Keratinocyte (primary cell): ENCODE results near the gene EID3. TPM values are rescaled to one million over a fixed set of nuclear protein-coding genes. Genes with fewer than 3 reads are reported as not detected.

Source experiments
- DNase-seq: peaks from one replicate; pipeline ENCODE4 v3.0.0-alpha.2; 2011; ENCODE audit warnings: low read depth, missing footprints, low spot score
- FAIRE-seq: peaks from 2 replicates; lab custom pipeline; 2011; peaks lifted over from hg19 to GRCh38; lab: Jason Lieb, UNC
- H2AFZ ChIP-seq: 2 replicates; pipeline ENCODE4 v1.6.0; 2012; ENCODE audit warnings: low read length, control low read depth, inconsistent platforms; ENCODE audit not compliant: control insufficient read depth
- H3K27ac ChIP-seq: 2 replicates; pipeline ENCODE4 v1.5.1; 2011; ENCODE audit warnings: low read length; ENCODE audit not compliant: control insufficient read depth, insufficient read depth
- H3K27me3 ChIP-seq: 3 replicates; pipeline ENCODE4 v1.6.0; 2011; ENCODE audit warnings: low read length; ENCODE audit not compliant: control insufficient read depth, insufficient read depth; ENCODE audit errors: extremely low read depth
- H3K36me3 ChIP-seq, 2 experiments: 2 replicates in 1 of 2; 3 replicates in 1 of 2; pipeline ENCODE4 v1.5.1; 2011; ENCODE audit warnings: low read length in 2 of 2, mild to moderate bottlenecking in 1 of 2; ENCODE audit not compliant: control insufficient read depth in 2 of 2, insufficient read depth in 2 of 2; ENCODE audit errors: extremely low read depth in 1 of 2
- H3K4me1 ChIP-seq: 3 replicates; pipeline ENCODE4 v1.5.1; 2011; ENCODE audit warnings: low read length; ENCODE audit not compliant: control insufficient read depth, insufficient read depth; ENCODE audit errors: extremely low read depth
- H3K4me2 ChIP-seq: 3 replicates; pipeline ENCODE4 v1.6.0; 2011; ENCODE audit warnings: low read depth, low read length; ENCODE audit not compliant: control insufficient read depth, insufficient read depth; ENCODE audit errors: extremely low read depth
- H3K4me3 ChIP-seq, 3 experiments: fragments of 200-600 bp in 1 of 3; sonication (generic) in 1 of 3; 2 replicates in 2 of 3; 3 replicates in 1 of 3; pipeline ENCODE4 v1.5.1; 2011 to 2016; ENCODE audit warnings: low read length in 3 of 3, mild to moderate bottlenecking in 3 of 3, control low read depth in 2 of 3, inconsistent platforms in 1 of 3, low read depth in 1 of 3, mixed read lengths in 1 of 3, mixed run types in 1 of 3, moderate library complexity in 1 of 3; ENCODE audit not compliant: control insufficient read depth in 2 of 3, insufficient read depth in 2 of 3; ENCODE audit errors: extremely low read depth in 1 of 3
- H3K79me2 ChIP-seq: 2 replicates; pipeline ENCODE4 v1.6.0; 2012; ENCODE audit warnings: low read length; ENCODE audit not compliant: control insufficient read depth, insufficient read depth
- H3K9ac ChIP-seq: 3 replicates; pipeline ENCODE4 v1.6.0; 2011; ENCODE audit warnings: low read length; ENCODE audit not compliant: control insufficient read depth, insufficient read depth; ENCODE audit errors: extremely low read depth
- H3K9me1 ChIP-seq: 3 replicates; pipeline ENCODE4 v1.6.0; 2011; ENCODE audit warnings: low read length; ENCODE audit not compliant: control insufficient read depth, insufficient read depth; ENCODE audit errors: extremely low read depth
- H3K9me3 ChIP-seq: 2 replicates; pipeline ENCODE4 v1.5.1; 2012; ENCODE audit warnings: low read depth, low read length; ENCODE audit not compliant: control insufficient read depth
- H4K20me1 ChIP-seq: 3 replicates; pipeline ENCODE4 v1.6.0; 2011; ENCODE audit warnings: low read length; ENCODE audit not compliant: control insufficient read depth, insufficient read depth; ENCODE audit errors: extremely low read depth
- CTCF ChIP-seq, 3 experiments: IDR thresholded peaks in 1 of 3; conservative IDR thresholded peaks in 1 of 3; optimal IDR thresholded peaks in 1 of 3; 2 replicates in 2 of 3; 3 replicates in 1 of 3; pipeline versions ENCODE3 to v1.5.1; 2011; ENCODE audit warnings: low read length in 3 of 3, mild to moderate bottlenecking in 3 of 3, moderate library complexity in 2 of 3, control low read depth in 1 of 3, inconsistent platforms in 1 of 3; ENCODE audit not compliant: insufficient read depth in 2 of 3; ENCODE audit errors: extremely low read depth in 1 of 3
- EZH2 ChIP-seq: IDR thresholded peaks from one replicate; pipeline ENCODE4 v1.6.1; 2012; ENCODE audit warnings: inconsistent platforms, mild to moderate bottlenecking, low read length, moderate library complexity
- dilution Hi-C: fragments of 300-500 bp; cut with MboI; formaldehyde crosslinking; loops from one replicate; pipeline ENCODE4 v1.7.0; 2020; ENCODE audit warnings: low sequenced_read_pairs; ENCODE audit not compliant: extremely low pct_ligation_motif_present
- polyA plus RNA-seq, 5 experiments: library from polyadenylated mRNA; depleted of rRNA in 3 of 5; stranded (reverse) in 3 of 5; stranded (forward) in 1 of 5; unstranded in 1 of 5; fragments of >200 nt; gene quantifications; 1 replicate in 1 of 5; 2 replicates in 3 of 5; 3 replicates in 1 of 5; pipeline versions ENCODE4 v1.2.1 to v1.2.3, GENCODE V29; 2011 to 2012; ENCODE audit warnings: missing spikeins in 2 of 5, low read depth in 1 of 5, low replicate concordance in 1 of 5

The EID3 gene
- polyA plus RNA-seq, 1 donor (not counting 4 experiments of a cell fraction or from before 2014, with no cell fraction given) = 1.8 TPM

DNA sequence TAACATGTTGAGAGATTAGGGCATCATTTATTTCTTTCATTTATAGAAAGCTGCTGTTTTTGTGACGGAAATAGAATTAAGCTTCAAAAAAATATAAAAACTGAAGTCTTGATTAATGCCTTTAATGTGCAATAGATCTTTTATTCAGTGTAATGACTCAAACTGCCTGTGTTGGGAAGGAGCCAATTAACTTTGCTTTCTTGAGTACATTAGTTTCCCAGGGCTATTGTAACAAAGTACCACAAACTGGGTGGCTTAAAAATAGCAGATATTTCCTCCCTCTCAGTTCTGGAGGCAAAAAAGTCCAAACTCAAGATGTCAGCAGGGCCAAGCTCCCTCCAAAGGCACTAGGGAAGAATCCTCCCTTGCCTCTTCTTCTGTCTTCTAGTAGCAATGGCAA, 36.6 kb downstream of the EID3 start:
- no peak for FAIRE-seq
- dilution Hi-C loops = no loop called here
- H3K4me1 ChIP-seq = no peaks in the 10 kb centered on the region
- H3K36me3 ChIP-seq = peaks cover 35 to 53% of the 10 kb centered on the region in 2 experiments
- H3K79me2 ChIP-seq = peaks cover 27% of the 10 kb centered on the region
- no peaks in the 10 kb centered on the region for H3K9me3 ChIP-seq
- H3K27me3 ChIP-seq = no peaks in the 10 kb centered on the region
- H2AFZ ChIP-seq = no peak overlapping the region
- no peak for TF ChIP-seq EZH2
- TF ChIP-seq CTCF (optimal IDR thresholded peaks at IDR 0.05 in 1 of 3, IDR thresholded peaks at IDR 0.05 in 1 of 3, conservative IDR thresholded peaks at IDR 0.05 in 1 of 3; ENCODE audit: extremely low read depth in 1 of 3, insufficient read depth in 2 of 3, low read length in 3 of 3) = no peak
- H3K4me3 ChIP-seq = no peak overlapping the region
- DNase-seq = no peak
- no peaks in the 10 kb centered on the region for H3K9me1 ChIP-seq
- no peak overlapping the region for H3K27ac ChIP-seq
- no peak overlapping the region for H3K4me2 ChIP-seq
- H4K20me1 ChIP-seq = peaks cover 4% of the 10 kb centered on the region
- H3K9ac ChIP-seq = no peak overlapping the region

GRCh38 chr12:104340925-104341611, 37.5 kb downstream of the EID3 start:
- Histone ChIP-seq H4K20me1 (peaks cover 7% of the 10 kb centered on the region), H3K4me2 (no peak overlapping the region), H3K9me3 (no peaks in the 10 kb centered on the region), H3K27ac (no peak overlapping the region), H3K79me2 (peaks cover 29% of the 10 kb centered on the region), H3K9me1 (no peaks in the 10 kb centered on the region), H3K36me3 (peaks cover 37 to 56% of the 10 kb centered on the region in 2 experiments), H3K9ac (no peak overlapping the region), H3K4me1 (no peaks in the 10 kb centered on the region), H2AFZ (no peak overlapping the region), H3K27me3 (no peaks in the 10 kb centered on the region), H3K4me3 (no peak overlapping the region)
- dilution Hi-C loops = no loop called here
- FAIRE-seq = no peak
- DNase-seq = no peak
- no peak for TF ChIP-seq CTCF (optimal IDR thresholded peaks at IDR 0.05 in 1 of 3, IDR thresholded peaks at IDR 0.05 in 1 of 3, conservative IDR thresholded peaks at IDR 0.05 in 1 of 3; ENCODE audit: extremely low read depth in 1 of 3, insufficient read depth in 2 of 3, low read length in 3 of 3)
- TF ChIP-seq EZH2 = no peak
